ENCODE results near the gene EIF2B2.
A peak's percentile ranks its signal among the peaks of the same experiment; 100 is the strongest.

The EIF2B2 gene

GRCh38 chr14:75013290-75013689 lies 10.6 kb downstream of the EIF2B2 start:
- H3K27ac ChIP-seq, result no peak overlapping the region
- TF ChIP-seq ZFX (IDR thresholded peaks at IDR 0.05; ENCODE audit: borderline replicate concordance), result no peak
- TF ChIP-seq CTCF (IDR thresholded peaks at IDR 0.05), result no peak

GRCh38 chr14:75015496-75015895 lies 12.8 kb downstream of the EIF2B2 start:
- TF ChIP-seq ZFX (IDR thresholded peaks at IDR 0.05; ENCODE audit: borderline replicate concordance), result no peak
- TF ChIP-seq CTCF (IDR thresholded peaks at IDR 0.05), result no peak

GRCh38 chr14:75016815-75017214 lies 14.1 kb downstream of the EIF2B2 start:
- TF ChIP-seq CTCF (IDR thresholded peaks at IDR 0.05) (no peak), ZFX (IDR thresholded peaks at IDR 0.05; ENCODE audit: borderline replicate concordance) (no peak)

More at GRCh38 chr14:75015496-75015895, 12.8 kb downstream of the EIF2B2 start:
- H3K27ac ChIP-seq, result no peak overlapping the region

GRCh38 chr14:75018694-75019093 lies 16.0 kb downstream of the EIF2B2 start:
- TF ChIP-seq CTCF (IDR thresholded peaks at IDR 0.05) (no peak), ZFX (IDR thresholded peaks at IDR 0.05; ENCODE audit: borderline replicate concordance) (no peak)
- H3K27ac ChIP-seq, result peak overlapping the region; percentile 7; the same call in 1 of the 2 replicates

More at GRCh38 chr14:75016815-75017214, 14.1 kb downstream of the EIF2B2 start:
- H3K27ac ChIP-seq, result no peak overlapping the region

GRCh38 chr14:75022655-75023054 lies 19.9 kb downstream of the EIF2B2 start:
- no peak overlapping the region for H3K27ac ChIP-seq
- TF ChIP-seq CTCF (IDR thresholded peaks at IDR 0.05), result peak; percentile 58
- no peak for TF ChIP-seq ZFX (IDR thresholded peaks at IDR 0.05; ENCODE audit: borderline replicate concordance)

GRCh38 chr14:75023108-75023507 lies 20.4 kb downstream of the EIF2B2 start:
- no peak overlapping the region for H3K27ac ChIP-seq
- TF ChIP-seq CTCF (IDR thresholded peaks at IDR 0.05) (no peak), ZFX (IDR thresholded peaks at IDR 0.05; ENCODE audit: borderline replicate concordance) (no peak)

GRCh38 chr14:75025082-75025481 lies 22.4 kb downstream of the EIF2B2 start:
- no peak overlapping the region for H3K27ac ChIP-seq
- no peak for TF ChIP-seq ZFX (IDR thresholded peaks at IDR 0.05; ENCODE audit: borderline replicate concordance)
- no peak for TF ChIP-seq CTCF (IDR thresholded peaks at IDR 0.05)

All from 22Rv1 (cell line).